GM10847 (cell line): ENCODE measurements around the gene TRIOBP.

Experiments used
- POLR2A ChIP-seq: IDR thresholded peaks from 2 replicates; pipeline ENCODE4 v1.6.1; 2011; ENCODE audit not compliant: insufficient read length; ENCODE audit errors: extremely low read depth

Gene TRIOBP

GRCh38 chr22:37660709-37661045, 36.2 kb upstream of the TRIOBP start:
- no peak for TF ChIP-seq POLR2A

- TF ChIP-seq POLR2A = no peak
Measured at GRCh38 chr22:37661160-37661924, 35.5 kb upstream of the TRIOBP start.

DNA sequence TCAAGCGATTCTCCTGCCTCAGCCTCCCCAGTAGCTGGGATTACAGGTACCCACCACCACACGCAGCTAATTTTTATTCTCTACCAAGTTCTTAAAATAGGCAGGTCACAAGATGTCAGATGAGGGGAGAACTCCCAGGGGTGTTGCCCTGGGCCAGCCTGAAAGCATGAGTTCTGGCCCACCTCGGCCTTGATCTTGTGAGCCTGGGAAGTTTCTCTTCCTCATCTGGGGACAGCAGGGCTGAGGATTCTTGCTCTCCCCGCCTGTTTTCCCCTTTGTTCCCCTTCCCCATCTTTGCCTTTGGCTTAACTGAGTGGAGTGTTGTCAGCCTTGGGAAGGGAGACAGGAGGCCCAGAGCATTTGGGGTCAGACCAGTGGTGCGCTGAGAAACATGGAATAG, 34.8 kb upstream of the TRIOBP start:
- no peak for TF ChIP-seq POLR2A

DNA sequence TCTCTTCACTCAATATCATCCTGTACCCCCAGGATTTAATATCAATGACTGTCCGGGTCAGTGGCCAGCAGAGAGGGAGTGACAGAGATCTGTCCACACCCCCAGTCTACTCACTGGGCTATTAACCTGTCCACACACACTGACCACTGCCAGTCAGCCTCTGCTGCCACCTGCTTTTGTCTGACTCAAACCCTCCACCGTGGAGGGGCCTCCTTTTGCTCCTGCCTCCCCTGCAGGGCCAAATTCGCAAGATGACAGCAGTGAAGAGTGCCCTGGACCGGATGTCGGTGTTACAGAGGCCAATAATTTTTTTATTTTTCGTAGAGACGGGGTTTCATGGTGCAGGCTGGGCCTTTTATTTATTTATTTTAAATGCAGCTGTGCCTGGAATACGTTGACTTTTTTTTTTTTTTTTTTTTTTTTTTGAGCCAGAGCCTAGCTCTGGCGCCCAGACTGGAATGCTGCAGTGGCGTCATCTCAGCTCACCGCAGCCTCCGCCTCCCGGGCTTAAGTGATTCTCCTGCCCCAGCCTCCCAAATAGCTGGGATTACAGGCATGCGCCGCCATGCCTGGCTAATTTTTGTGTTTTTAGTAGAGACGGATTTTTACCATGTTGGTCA, 33.2 kb upstream of the TRIOBP start:
- no peak for TF ChIP-seq POLR2A

DNA sequence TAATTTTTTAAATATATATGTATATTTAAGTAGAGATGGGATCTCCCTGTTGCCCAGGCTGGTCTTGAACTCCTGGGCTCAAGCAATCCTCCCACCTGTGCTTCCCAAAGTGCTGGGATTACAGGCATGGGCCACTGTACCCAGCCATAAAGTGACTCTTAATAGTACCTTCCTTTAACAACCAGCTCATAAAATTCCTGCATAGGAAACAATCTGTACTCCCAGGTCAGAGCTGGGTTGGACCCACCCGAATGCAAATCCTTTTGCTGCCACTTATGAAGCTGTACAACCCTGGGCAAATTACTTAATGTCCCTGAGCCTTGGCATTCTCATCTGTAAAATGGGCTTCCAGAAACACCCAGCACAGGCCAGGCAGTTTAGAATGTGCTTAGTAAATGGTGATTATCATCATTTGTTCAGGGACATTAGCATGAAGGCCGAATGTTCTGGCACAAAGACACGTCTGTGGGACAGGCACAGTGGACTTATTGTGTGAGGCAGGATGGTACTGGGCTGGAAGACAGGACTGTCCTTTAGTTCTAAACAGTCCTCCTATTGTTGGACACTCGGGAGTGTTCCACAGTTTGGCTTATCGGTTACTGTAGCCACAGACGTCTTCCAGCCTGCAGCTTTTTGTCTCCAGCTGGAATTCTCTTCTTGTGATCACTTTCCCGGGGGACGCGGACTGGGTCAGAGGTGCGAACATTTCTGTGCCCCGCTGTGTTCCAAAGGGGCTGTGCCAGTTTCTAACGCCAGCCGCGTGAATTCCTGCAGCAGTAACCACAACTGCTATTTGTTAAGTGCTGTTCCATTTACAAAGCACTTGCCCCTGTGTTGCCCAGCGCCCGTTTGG, 32.4 kb upstream of the TRIOBP start:
- TF ChIP-seq POLR2A = no peak

DNA sequence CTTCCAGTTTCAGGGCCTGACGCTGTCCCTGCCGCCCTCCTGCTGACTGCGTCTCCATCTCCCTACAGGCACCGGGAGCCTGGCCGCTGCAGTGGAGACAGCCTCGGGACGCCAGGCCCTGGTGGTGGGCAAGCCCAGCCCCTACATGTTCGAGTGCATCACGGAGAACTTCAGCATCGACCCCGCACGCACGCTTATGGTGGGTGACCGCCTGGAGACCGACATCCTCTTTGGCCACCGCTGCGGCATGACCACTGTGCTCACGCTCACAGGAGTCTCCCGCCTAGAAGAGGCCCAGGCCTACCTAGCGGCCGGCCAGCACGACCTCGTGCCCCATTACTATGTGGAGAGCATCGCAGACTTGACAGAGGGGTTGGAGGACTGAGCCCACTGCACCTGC, 31.4 kb upstream of the TRIOBP start:
- no peak for TF ChIP-seq POLR2A

DNA sequence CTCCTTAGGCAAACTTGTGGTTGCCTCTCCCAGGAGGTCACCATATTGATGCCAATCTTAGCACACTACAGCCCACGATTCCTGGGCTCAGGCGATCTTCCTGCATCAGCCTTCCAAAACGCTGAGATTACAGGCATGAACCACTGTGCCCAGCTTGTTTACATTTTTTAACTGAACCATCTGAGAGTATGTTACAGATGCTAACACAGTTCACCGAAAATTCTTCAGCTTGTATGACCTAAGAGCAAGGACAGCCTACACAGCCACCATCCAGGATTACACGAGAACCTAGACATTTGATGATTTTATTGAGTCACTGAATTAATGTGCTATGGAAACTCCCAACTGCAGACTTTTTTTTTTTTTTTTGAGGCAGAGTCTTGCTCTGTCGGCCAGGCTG, 27.3 kb upstream of the TRIOBP start:
- TF ChIP-seq POLR2A = no peak

GRCh38 chr22:37672206-37672919, 24.5 kb upstream of the TRIOBP start:
- TF ChIP-seq POLR2A = no peak

DNA sequence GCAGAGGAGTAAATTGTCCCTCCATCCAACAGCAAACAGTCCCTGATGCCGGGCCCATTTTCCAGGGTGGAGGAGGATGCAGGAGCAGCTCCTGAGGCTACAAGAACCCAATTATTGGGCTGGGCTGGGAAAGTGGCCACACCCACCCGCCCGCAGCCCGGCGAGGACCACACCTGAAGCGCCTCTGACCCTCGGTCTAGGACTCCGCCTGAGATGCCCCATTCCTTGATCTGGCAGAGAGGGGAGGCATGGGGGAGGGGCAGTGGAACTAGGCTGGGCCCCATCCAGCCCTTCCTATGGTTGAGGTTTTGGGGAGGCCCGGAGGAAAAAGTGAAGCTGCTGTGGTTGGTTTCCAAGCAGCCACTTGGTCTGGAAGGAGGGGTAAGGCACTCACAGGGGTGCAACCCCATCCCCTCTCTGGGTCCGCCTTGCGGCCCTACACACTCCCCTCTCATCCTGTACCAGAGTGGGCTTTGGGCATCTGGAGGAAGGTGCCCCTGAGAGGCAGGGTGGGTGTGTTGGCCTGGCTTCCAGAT, 23.9 kb upstream of the TRIOBP start:
- TF ChIP-seq POLR2A = no peak

DNA sequence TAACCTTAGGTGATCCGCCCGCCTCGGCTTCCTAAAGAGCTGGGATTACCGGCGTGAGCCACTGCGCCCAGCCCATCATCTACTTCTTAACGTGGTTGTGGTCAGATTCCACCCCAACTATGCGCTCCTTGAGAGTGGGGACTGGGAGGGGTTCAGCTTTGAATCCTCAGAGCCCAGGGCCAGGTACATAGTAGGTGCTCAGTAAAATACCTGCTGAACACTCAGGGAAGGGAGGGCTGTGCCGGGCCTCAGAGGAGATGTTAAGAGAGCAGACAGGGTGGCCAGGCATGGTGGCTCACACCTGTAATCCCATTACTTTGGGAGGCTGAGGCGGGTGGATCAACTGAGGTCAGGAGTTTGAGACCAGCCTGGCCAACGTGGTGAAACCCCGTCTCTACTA, 22.6 kb upstream of the TRIOBP start:
- no peak for TF ChIP-seq POLR2A

DNA sequence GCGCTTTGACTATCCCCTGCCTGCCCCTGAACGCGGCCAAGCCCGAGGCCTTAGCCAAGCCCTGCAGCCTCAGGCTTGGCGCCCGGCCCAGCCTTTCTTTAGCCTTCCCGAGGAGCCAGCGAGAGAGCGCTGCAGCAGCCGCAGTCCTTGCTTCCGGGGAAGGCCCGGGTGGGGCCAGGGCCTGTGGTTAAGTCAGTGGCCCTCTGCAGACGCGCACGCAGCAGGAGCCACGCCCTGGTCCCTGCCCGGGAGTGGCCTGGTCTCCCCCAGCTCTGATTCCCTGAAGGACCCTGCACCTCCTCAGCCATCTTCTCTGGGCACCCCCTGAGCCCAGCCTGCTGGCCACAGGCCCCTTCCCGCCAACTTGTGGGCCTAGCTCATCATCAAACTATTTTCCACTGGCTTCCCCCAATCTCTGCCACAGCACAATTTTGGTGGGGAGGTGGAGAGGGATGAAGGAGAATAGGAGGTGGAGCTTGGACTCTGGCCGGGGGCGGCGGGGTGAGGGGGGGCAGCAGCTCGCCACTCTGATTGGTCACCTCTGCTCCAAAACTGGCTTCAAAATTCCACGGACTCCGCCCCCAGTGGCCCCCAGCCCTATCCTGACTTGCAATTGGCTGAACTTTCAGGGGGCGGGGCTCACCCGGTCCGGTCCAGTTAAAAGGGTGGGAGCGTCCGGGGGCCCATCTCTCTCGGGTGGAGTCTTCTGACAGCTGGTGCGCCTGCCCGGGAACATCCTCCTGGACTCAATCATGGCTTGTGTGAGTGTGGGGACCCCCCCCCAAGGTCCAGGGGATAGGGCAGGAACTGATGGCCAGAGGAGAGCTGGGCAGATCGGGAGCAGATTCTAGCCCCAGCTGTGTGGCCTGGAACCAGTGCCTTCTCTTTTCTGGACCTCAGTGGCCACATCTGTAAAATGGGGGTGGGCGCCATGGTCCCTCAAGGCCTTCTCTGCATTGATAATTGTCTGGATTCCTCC, 21.6 kb upstream of the TRIOBP start, which contains the start of gene LGALS1:
LGALS1 (plus strand) TSS at position 686 of the 979 bp plus-strand sequence; CDS start at position 753, 67 bp downstream.
- peak; percentile 17 for TF ChIP-seq POLR2A

GRCh38 chr22:37675930-37676735, 20.7 kb upstream of the TRIOBP start:
- no peak for TF ChIP-seq POLR2A
